ENCODE data around the gene TM4SF4.

GRCh38 chr3:149506965-149507364, 32.5 kb downstream of the TM4SF4 start:
- TF ChIP-seq CTCF (IDR thresholded peaks at IDR 0.05) = no peak
- no peak for TF ChIP-seq POLR2AphosphoS5 (IDR thresholded peaks at IDR 0.05)
- no peak for TF ChIP-seq POLR2A (IDR thresholded peaks at IDR 0.05)
- TF ChIP-seq EP300 (IDR thresholded peaks at IDR 0.05) = no peak

Measured in sigmoid colon (tissue), 4 donors.